ENCODE measurements around the gene FUT8.

Gene FUT8

DNA sequence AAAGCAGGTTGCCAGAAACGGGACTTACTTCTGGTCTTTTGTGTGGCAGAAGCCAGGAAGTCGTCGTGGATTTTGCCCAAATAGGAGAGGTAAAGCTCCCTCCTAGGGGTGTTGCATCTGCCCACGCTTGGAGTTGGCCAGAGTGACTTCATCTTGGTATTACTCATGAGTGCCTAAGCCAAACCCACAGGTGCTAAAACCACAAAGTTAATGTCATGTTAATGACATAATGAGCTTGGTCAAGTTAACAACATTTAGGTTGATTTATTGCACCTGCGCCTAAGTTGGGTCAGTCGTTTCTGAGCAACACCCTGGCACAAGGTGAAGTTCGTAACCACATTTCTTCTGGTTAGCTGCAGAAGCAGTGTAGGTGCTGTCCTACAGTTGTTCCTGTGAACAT, 225.2 kb downstream of the FUT8 start:
- no peak for TF ChIP-seq EZH2 (IDR thresholded peaks at IDR 0.05; ENCODE audit: borderline replicate concordance, low read depth, low read length, severe bottlenecking)
- TF ChIP-seq, protein P1, sequence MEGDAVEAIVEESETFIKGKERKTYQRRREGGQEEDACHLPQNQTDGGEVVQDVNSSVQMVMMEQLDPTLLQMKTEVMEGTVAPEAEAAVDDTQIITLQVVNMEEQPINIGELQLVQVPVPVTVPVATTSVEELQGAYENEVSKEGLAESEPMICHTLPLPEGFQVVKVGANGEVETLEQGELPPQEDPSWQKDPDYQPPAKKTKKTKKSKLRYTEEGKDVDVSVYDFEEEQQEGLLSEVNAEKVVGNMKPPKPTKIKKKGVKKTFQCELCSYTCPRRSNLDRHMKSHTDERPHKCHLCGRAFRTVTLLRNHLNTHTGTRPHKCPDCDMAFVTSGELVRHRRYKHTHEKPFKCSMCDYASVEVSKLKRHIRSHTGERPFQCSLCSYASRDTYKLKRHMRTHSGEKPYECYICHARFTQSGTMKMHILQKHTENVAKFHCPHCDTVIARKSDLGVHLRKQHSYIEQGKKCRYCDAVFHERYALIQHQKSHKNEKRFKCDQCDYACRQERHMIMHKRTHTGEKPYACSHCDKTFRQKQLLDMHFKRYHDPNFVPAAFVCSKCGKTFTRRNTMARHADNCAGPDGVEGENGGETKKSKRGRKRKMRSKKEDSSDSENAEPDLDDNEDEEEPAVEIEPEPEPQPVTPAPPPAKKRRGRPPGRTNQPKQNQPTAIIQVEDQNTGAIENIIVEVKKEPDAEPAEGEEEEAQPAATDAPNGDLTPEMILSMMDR (IDR thresholded peaks at IDR 0.05; ENCODE audit: borderline replicate concordance, extremely low read depth, low read length, poor library complexity, severe bottlenecking) = no peak
- no peaks in the 10 kb centered on the region for H3K9me3 ChIP-seq (ENCODE audit: insufficient read depth, low read length, severe bottlenecking)
- H3K27me3 ChIP-seq (ENCODE audit: insufficient read depth, low read length, poor library complexity) = no peaks in the 10 kb centered on the region
- no peak overlapping the region for H3K4me2 ChIP-seq (ENCODE audit: insufficient read depth, low read length)
- H3K36me3 ChIP-seq (ENCODE audit: insufficient read depth, low read length) = peaks cover 4% of the 10 kb centered on the region; the same call in 1 of the 2 replicates
- H2AFZ ChIP-seq (ENCODE audit: low read depth, low read length) = no peak overlapping the region
- DNase-seq = peak; percentile 38
- no peaks in the 10 kb centered on the region for H4K20me1 ChIP-seq (ENCODE audit: insufficient read depth, low read length)
- H3K4me1 ChIP-seq (ENCODE audit: insufficient read depth, low read length) = peaks cover 8% of the 10 kb centered on the region; the same call in 1 of the 2 replicates
- peak; percentile 82 for ATAC-seq (ENCODE audit: insufficient read depth, low read depth)
- peaks cover 15% of the 10 kb centered on the region; the same call in 1 of the 2 replicates for H3K79me2 ChIP-seq (ENCODE audit: insufficient read depth, low read length)
- H3K27ac ChIP-seq (ENCODE audit: low read length) = no peak overlapping the region
- H3K4me3 ChIP-seq (ENCODE audit: low read depth in 1 of 2, low read length in 2 of 2) = no peak overlapping the region
- H3K9ac ChIP-seq (ENCODE audit: low read depth, low read length) = no peak overlapping the region

DNA sequence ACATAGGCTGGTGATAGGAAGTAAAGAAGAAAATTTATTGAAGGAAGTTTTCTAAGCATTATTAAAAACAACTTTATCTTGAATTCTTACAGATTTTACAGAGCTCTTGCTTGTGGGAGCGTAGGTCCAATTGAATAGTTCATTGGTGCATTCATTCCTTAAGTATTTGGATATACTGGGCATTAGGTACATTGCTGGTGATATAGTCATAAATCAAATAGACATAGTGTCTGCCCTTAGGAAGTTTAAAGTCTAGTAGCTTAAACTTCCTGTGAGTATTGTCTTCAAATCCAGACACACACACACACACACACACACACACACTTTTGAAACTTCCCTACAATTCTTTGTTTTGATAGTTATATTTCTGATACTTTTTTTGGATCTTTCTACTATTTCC, 226.7 kb downstream of the FUT8 start:
- TF ChIP-seq, protein P1 (IDR thresholded peaks at IDR 0.05; ENCODE audit: borderline replicate concordance, extremely low read depth, low read length, poor library complexity, severe bottlenecking) = no peak
- no peak for TF ChIP-seq EZH2 (IDR thresholded peaks at IDR 0.05; ENCODE audit: borderline replicate concordance, low read depth, low read length, severe bottlenecking)

DNA sequence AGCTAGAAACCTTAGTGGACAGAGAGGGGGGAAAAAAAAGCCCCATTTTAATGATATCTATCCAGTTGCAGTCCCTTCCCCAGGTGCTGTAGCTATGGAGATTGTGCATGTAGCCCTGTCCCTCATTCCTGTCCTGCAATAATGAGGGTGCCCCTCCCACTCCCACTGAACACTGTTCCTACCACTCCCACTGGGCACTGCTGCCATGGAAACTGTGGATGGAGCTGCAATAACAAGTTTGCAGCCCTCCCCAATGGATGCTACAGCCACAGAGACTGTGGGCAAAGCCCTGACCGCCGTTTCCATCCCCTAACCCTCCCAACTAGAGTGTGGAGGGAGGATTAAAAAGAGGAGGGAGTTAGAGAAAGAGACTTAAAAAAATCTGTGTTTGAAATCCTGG, 238.3 kb downstream of the FUT8 start:
- no peak overlapping the region for H2AFZ ChIP-seq (ENCODE audit: low read depth, low read length)
- DNase-seq (no peak), ATAC-seq (ENCODE audit: insufficient read depth, low read depth) (no peak)
- H3K79me2 ChIP-seq (ENCODE audit: insufficient read depth, low read length) = no peaks in the 10 kb centered on the region
- H4K20me1 ChIP-seq (ENCODE audit: insufficient read depth, low read length) = no peaks in the 10 kb centered on the region
- no peak overlapping the region for H3K9ac ChIP-seq (ENCODE audit: low read depth, low read length)
- H3K9me3 ChIP-seq (ENCODE audit: insufficient read depth, low read length, severe bottlenecking) = no peaks in the 10 kb centered on the region
- no peak overlapping the region for H3K4me2 ChIP-seq (ENCODE audit: insufficient read depth, low read length)
- no peak overlapping the region for H3K4me3 ChIP-seq (ENCODE audit: low read depth in 1 of 2, low read length in 2 of 2)
- H3K27me3 ChIP-seq (ENCODE audit: insufficient read depth, low read length, poor library complexity) = no peaks in the 10 kb centered on the region
- TF ChIP-seq, protein P1 (IDR thresholded peaks at IDR 0.05; ENCODE audit: borderline replicate concordance, extremely low read depth, low read length, poor library complexity, severe bottlenecking) = no peak
- no peak for TF ChIP-seq EZH2 (IDR thresholded peaks at IDR 0.05; ENCODE audit: borderline replicate concordance, low read depth, low read length, severe bottlenecking)
- H3K27ac ChIP-seq (ENCODE audit: low read length) = no peak overlapping the region
- H3K36me3 ChIP-seq (ENCODE audit: insufficient read depth, low read length) = peaks cover 36% of the 10 kb centered on the region
- H3K4me1 ChIP-seq (ENCODE audit: insufficient read depth, low read length) = no peaks in the 10 kb centered on the region

More for the DNA sequence above, 226.7 kb downstream of the FUT8 start:
- Histone ChIP-seq H3K4me1 (ENCODE audit: insufficient read depth, low read length) (peaks cover 8% of the 10 kb centered on the region; the same call in 1 of the 2 replicates), H3K27me3 (ENCODE audit: insufficient read depth, low read length, poor library complexity) (no peaks in the 10 kb centered on the region), H3K27ac (ENCODE audit: low read length) (no peak overlapping the region), H4K20me1 (ENCODE audit: insufficient read depth, low read length) (no peaks in the 10 kb centered on the region), H3K79me2 (ENCODE audit: insufficient read depth, low read length) (peaks cover 15% of the 10 kb centered on the region; the same call in 1 of the 2 replicates), H3K4me2 (ENCODE audit: insufficient read depth, low read length) (no peak overlapping the region), H3K9ac (ENCODE audit: low read depth, low read length) (no peak overlapping the region), H3K4me3 (ENCODE audit: low read depth in 1 of 2, low read length in 2 of 2) (no peak overlapping the region), H3K36me3 (ENCODE audit: insufficient read depth, low read length) (peaks cover 4% of the 10 kb centered on the region; the same call in 1 of the 2 replicates), H2AFZ (ENCODE audit: low read depth, low read length) (no peak overlapping the region), H3K9me3 (ENCODE audit: insufficient read depth, low read length, severe bottlenecking) (no peaks in the 10 kb centered on the region)
- no peak for ATAC-seq (ENCODE audit: insufficient read depth, low read depth)
- no peak for DNase-seq

Data from DND-41 (cell line).